Activated naive CD4-positive, alpha-beta T cell (primary cell): ENCODE results near the gene EEF2K.
"Not testable (repeated sequence)": the region's sequence is repeated elsewhere in the genome, so short reads cannot be mapped to it uniquely, and the experiment has no call there.

ENCODE experiments used
- DNase-seq, 4 experiments: peaks; one replicate each; lab custom pipeline; 2025; lab: John Stamatoyannopoulos, UW

EEF2K gene

DNA sequence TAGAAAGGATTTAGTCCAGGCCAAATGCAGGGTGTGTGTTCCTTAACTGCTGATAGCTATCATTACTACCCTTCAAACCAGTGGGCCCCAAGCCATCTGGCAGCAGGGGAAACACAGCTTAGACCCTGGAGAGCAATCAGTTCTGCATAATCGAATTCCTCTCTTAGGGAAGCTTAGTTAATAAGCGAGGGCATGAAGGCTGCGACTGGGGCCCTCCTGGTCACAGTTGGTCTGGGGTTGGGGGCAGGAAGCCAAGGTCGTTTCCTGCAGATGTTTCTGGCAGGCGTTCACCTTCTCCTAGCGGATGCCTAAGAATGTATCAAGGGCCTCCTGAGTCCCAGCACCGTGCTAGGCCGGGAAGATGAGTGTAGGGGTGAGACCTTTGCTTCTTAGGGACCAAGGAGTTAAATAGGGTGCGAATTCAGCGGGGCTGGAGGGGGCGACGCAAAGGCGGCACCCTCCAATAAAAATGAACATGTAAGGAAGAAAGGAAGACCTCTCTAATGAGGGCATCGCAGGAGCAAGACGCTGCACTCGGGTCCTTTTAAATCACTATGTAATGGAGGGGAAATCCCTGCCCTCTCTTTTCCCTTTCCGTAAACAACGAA, 16.5 kb upstream of the EEF2K start:
- DNase-seq, result peak in 2 of 4 experiments; percentile 43 to 56

DNA sequence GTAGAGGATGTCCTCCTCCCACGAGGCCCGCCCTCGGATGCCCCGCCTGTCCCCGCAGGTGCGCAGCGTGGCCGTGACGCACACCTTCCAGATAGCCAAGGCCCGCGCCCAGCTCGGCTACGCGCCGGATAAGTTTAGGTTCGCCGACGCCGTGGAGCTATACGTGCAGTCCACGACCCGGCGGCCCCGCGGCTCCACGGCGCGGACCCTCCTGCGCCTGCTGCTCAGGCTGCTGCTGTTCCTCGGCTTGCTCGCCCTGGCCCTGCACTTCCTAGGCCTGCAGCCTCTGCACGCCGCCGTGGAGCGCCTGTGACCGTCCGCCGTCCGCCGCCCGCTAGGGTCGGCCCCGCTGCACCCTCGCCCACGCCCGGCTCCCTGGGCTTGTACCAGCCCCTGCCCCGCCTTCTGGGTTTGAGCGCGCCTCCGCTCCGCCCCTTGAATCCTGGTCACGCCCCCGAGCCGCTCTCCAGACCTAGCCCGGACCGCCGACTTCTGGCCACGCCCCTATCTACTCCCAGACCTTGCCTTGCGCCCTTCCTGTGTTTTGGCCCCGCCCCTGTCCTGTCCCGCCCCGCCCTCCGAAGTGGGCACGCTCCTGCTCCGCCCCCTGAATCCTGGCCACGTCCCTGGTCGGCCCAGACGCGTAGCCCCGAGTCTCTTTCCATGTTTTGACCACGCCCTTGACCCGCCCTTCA, 15.8 kb upstream of the EEF2K start:
- DNase-seq, result peak; percentile 80 to 98 (median 94)

GRCh38 chr16:22190776-22191531, 15.1 kb upstream of the EEF2K start:
- peak; percentile 98 to 99 (median 99) for DNase-seq

DNA sequence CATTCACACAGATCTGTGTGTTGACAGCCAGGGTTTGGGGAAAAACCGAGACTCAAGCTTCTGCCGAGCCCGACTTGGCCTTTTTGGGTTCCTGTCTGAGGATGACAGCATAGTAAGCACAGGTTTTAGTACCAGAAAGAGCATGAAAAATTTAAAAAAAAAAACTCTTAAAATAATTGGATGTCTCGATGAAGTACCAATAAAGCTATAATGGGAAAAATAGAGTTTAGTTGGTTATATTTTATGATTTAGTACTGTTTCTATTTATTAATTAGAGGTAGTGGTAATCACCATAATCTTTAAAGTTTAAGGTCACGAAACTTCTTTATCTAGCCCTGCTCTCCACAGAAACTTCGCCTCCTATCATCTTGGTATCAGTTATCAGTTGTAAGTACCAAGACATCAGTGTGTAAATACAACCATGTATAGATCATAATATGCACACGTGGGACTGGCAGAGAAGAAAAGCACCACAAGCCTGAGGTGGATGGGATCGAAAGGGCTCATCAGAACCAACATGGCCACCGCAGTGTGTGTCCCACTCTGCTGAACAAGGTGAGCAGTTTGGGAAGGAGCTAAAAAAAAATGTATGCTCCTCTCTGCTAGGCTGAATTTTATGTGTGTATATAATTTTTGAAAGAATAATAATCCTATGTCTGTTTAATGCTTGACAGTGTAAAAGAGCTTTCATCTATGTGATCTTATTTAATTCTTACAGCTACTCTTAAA, 14.4 kb upstream of the EEF2K start:
- DNase-seq, result no peak

DNA sequence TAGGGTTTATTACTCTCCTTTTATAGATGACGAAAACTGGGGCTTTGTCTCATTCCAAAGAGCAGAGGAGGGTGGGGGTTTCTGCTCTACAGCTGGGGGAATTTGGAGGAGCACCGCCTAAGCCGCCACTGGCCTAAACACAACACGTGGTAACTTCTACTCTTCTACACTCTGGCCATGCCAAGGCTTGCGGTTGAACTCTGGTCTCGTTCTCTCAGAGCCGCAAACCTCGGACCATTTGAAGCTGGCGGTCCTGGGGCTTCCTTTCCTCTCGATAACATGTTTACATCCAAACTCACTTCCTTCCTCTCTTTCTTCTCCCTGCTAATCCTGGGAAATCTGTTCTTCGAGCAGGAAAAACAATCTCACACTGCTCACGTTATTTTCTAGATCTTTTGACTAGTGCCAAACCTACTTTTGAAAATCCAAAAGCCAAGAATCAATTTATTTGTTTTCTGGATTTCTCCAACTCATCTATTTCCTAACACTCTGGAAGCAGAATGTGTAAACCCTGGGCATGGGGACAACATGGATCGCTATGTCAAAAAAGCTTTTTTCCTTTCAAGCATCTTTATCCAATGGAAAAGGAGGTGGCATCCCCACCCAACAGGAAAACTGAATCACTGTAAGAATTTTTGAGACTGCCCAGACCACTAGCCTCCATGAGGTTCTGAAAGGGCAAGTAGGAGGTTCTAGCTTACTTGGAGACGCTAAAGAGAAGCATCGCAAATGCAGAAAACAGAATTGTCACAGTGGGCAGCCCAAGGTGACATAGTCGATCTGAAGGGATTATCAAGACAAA, 13.6 kb upstream of the EEF2K start:
- DNase-seq, result peak; percentile 10 to 55 (median 32)

DNA sequence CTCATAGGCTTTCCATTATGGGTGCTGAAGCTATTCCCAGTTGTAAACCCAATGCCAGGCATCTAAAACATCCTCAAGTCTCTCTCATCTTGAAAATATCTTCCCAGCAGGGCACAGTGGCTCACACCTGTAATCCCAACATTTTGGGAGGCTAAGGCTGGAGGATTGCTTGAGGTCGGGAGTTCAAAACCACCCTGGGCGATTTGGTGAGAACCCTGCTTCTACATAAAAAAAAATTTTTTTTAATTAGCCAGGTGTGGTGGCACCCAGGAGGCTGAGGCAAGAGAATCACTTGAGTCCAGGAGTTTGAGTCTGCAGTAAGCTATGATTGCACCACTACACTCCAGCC, 13.0 kb upstream of the EEF2K start:
- DNase-seq, result no peak

DNA sequence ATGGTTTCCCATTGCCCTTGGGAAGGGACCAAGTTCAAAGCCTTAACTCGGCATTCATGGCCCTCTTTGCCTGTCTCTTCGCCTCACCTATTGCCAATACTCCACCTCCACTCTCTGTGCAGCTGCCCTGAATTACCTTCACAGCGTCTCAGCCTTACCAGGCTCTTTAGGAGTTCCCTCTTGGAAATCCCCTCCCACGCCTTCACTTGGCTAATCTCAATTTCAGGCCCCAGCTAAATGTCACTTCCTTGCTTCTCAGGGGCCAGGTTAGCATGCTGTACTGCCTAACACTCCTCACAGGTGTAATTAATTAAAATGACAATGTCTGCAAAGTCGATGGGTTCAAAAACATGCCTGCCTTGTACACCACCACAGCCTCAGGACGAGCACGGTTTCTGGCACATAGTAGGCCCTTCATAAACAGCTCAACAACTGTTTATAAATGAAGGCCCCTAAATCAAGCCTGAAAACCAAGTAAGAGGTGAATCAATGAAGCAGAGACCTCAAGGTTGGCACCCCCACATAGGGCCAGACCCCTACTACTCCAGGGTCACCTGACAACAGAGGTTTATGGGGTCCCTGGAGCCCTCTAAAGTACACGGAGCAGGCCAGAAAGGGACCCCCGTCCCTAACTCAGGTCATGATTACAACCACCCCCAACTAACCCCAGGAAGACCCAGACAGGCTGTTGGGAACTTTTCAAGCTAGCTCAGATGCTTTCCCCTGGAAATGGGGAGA, 11.2 kb upstream of the EEF2K start:
- DNase-seq, result no peak

DNA sequence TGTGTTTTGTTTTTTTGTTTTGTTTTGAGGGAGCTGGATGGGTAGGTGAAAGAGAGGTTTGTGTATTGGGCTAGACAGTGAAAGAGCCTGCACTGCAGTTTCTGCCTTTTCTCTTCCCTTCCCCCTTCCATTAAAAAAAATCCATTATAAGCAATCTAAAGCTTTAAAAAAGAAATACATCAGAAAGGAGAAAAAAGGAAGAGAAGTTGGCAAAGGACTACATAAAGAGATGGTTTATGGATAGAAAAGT, 10.7 kb upstream of the EEF2K start:
- DNase-seq, result no peak

DNA sequence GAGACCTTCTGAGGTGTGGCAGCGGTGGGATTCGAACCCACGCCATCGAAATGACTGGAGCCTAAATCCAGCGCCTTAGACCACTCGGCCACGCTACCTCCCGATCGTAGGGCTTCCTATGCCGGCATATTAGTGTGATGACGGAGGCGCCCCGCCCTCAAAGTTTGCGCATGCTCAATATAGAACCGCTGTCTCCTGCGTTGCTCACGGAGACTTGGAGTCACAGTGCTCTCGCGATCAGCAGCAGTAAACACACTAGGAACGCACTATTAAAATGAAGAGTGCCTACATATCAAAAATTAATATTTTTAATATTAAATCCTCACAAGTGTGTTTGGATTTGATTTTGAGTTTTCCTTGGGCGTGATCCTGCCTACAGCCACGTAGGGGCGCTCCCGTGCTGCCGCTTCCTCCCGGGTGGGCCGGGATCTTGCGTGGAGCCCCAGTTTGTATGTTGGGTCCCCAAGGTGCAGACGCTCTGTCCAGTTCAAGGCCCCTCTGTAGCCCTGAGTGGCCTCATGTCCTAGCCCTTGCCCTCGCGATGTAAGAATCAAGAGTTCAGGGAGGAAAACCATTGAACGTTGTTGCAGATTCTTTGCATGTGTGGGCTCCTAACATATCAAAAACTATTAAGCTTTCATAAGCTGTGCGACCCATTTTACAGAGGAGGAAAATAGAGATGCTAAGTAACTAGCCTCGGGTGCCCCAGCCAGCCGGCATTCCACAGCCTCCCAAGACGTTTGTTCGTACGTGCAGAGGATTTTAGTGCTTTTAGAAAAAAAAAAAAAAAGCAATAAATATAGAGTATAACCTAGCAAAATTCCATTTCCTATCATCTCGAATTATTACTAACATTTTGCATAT, 10.2 kb upstream of the EEF2K start:
- DNase-seq, result peak; percentile 80 to 97 (median 90)

DNA sequence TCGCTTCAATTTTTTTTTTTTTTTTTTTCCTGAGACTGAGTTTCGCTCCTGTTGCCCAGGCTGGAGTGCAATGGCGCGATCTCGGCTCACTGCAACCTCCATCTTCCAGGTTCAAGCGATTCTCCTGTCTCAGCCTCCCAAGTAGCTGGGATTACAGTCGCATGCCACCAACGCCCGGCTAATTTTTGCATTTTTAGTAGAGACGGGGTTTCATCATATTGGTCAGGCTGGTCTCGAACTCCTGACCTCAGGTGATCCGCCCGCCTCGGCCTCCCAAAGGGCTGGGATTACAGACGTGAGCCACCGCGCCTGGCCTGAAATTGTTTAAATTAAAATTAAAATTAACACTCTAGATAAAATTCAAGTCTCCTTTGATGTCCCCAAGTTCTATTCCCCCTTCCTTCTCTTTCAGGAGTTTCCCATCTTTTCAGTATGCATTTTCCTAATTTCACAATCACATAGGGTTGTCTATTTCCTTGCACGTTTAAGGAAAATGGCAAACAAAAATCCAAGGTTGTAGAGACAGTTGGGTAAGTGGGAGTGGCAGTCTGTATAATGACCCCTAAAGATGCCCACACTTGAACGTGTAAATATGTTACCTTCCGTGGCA, 9.4 kb upstream of the EEF2K start:
- not testable (repeated sequence) for DNase-seq

DNA sequence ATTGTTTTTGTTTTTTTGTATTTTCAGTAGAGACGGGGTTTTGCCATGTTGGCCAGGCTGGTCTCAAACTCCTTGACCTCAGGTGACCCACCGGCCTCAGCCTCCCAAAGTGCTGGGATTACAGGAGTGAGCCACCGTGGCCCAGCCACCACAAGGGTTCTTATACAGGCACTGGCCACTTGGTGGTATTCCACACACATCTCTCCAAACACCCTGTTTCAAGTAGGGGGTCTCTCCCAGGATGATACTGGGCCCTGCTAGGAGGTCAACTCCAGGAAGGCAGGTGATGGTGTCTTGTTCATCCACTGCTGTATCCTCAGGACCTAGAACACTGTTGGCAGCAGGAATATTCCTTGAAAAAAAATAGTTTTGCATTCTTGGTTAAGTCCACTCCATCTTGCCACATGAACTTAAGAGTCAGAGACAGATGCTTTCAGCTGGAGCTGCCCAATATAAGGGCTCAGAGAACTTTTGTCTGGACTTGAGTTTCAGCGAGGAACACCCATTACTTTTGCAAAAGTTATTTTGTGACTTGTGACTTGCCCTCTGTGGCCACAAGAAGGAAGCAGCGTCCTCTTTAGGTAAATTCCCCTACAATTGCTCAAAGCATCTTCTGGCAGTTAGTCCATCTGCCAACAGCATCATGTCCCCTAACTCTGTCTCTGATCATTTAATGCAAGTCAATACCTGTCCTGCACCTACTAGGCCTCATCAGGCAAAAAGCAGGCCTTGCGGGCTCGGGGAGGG, 7.4 kb upstream of the EEF2K start:
- DNase-seq, result no peak

DNA sequence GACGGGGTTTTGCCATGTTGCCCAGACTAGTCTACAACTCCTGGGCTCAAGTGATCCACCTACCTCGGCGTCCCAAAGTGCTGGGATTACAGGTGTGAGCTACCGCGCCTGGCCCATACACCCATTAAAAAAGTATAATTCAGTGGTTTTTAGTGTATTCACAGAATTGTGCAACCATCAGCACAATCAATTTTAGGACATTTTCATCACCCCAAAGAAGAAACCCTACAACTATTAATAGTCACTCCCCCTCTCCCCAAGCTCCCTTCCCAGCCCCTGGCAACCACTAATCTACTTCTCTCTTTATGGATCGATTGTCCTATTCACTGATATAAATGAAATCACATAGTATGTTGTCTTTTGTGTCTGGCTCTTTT, 3.8 kb upstream of the EEF2K start:
- DNase-seq, result no peak

- no peak for DNase-seq
Measured at GRCh38 chr16:22203091-22203490, 3.0 kb upstream of the EEF2K start.

- no peak for DNase-seq
Measured at GRCh38 chr16:22204091-22204655, 1.9 kb upstream of the EEF2K start.

DNA sequence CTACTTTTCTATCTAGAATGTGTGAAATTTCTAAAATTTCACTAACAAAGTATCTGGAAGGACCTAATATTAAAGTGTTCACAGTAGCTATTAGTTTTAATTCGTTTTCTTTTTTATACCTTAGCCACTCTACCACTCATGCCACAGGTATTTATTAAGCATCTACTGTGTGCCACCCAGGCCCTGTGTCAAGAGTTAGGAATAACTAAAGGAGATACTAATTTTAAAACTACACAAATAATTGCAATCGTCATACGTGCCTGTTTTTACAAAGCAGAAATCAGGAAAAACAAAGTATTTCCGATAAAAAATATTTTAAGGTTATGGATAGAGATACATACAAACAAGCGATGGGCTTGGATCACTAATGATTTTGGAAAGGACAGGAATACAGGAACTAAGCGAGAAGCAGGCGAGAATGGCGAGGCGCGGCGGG, 483 bp upstream of the EEF2K start:
- DNase-seq, result no peak

DNA sequence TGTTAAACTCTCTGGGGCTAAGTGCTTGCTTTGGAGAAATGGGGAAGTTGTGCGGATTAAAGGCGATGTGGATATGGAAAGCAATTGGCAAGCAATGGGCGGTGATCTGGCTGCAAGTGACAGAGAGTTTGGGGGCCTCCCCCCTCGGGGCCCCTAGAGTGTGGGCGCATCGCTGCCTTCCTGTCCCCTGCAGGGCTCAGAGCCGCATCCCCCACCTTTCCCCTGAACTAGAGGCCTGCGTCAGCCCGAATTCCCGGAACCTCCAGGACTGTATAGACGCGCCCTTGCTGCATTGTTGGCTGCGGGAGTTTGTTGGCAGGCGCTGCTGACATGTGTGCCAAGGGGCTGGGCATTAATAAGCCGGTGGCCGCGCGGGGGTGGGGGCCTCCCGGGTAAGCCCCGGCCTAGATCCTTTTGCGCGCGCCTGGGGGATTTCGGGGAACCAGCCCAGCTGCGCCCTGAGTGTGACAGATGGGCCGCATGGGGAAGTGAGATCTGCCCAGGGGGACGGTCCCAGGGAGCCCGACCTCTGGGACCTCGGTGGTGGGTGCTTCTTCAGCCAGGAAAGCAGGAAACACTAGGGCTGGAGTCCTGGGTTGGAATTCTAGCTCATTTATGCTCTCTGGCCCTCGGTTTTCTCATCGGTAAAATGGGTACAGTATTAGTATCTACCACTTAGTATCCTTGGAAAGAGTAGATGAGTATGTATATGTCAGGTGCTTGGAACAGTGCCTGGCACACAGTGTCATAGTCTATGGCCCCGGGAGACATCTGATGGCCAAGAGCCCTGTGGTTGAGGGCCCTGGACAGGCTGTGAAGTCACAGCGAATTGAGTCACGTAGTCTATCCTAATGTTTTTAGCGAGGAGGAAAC, 1.0 kb downstream of the EEF2K start:
- DNase-seq, result peak in 3 of 4 experiments; percentile 7 to 31 (median 18)

DNA sequence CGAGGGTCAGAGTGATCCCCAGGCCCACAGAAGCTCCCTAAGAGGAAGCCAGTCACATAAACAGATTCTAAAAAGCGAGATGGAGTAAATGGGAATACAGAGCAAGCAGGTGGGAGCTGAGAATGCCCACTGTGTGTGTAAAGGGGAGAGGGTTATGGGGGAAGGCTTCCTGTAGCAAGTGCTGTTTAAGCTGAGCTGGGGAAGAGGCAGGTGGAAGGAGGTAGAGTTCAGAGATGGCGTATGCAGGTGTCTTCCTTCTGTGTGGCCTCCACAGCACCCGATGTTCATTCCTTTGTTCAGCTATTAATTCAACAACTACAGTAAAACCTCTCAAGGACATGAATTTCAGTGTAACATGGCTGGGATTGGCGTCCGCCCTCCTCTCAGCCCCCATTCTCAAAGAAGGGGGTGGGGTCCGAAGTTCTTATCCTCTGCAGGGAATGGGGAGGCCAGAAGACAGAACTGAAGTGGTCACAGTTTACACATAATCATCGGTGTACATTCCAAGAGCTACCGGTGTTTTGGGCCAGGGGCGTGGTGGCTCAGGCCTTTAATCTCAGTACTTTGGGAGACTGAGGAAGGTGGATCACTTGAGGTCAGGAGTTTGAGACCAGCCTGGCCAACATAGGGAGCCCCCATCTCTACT, 1.8 kb downstream of the EEF2K start:
- DNase-seq, result no peak
